ENCODE measurements around the gene JMJD1C. TPM values are rescaled to one million over a fixed set of nuclear protein-coding genes. Genes with fewer than 3 reads are reported as not detected.

Gene JMJD1C
- total RNA-seq, 1 donor from 2014 or later: 72.9 TPM

DNA sequence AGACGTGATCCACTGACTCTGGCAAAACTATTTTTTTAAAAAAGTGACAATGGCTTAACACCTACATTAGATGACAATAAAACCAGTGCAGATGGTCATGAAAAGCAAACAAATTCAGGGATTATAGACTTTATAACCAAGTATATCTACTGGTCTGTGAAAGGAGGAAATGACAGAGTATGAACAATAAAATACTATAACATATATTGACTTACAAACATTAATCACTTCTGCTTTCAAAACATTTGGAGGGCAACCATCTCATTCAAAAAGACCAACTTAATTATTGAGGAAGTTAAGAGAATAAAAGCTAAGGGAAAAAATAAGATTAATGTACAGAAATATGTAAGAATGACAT is 34.8 kb downstream of the JMJD1C start:
- H3K36me3 Mint-ChIP-seq (ENCODE audit: low read depth): peaks cover 6% of the 10 kb centered on the region
- no peak for DNase-seq (ENCODE audit: low spot score)
- peaks cover 57% of the 10 kb centered on the region for H3K4me1 Mint-ChIP-seq (ENCODE audit: low read depth)
- H3K27ac Mint-ChIP-seq (ENCODE audit: unreplicated experiment): peak overlapping the region; percentile 14
- no peaks in the 10 kb centered on the region for H3K27me3 Mint-ChIP-seq (ENCODE audit: low read depth)
- H3K4me3 Mint-ChIP-seq (ENCODE audit: unreplicated experiment): no peak overlapping the region
- H3K9me3 Mint-ChIP-seq (ENCODE audit: low read depth): no peaks in the 10 kb centered on the region
- TF ChIP-seq CTCF (IDR thresholded peaks at IDR 0.05): no peak

GRCh38 chr10:63430091-63430998 is 35.4 kb downstream of the JMJD1C start:
- no peaks in the 10 kb centered on the region for H3K9me3 Mint-ChIP-seq (ENCODE audit: low read depth)
- peaks cover 55% of the 10 kb centered on the region for H3K4me1 Mint-ChIP-seq (ENCODE audit: low read depth)
- H3K36me3 Mint-ChIP-seq (ENCODE audit: low read depth): peaks cover 6% of the 10 kb centered on the region
- H3K27ac Mint-ChIP-seq (ENCODE audit: unreplicated experiment): peak overlapping the region; percentile 81
- H3K27me3 Mint-ChIP-seq (ENCODE audit: low read depth): no peaks in the 10 kb centered on the region
- no peak for TF ChIP-seq CTCF (IDR thresholded peaks at IDR 0.05)
- H3K4me3 Mint-ChIP-seq (ENCODE audit: unreplicated experiment): no peak overlapping the region
- DNase-seq (ENCODE audit: low spot score): no peak

GRCh38 chr10:63429281-63429680 is 36.5 kb downstream of the JMJD1C start:
- Mint-ChIP-seq H3K27ac (ENCODE audit: unreplicated experiment) (peak overlapping the region; percentile 81), H3K4me3 (ENCODE audit: unreplicated experiment) (no peak overlapping the region), H3K4me1 (ENCODE audit: low read depth) (peaks cover 45% of the 10 kb centered on the region), H3K36me3 (ENCODE audit: low read depth) (peaks cover 6% of the 10 kb centered on the region), H3K27me3 (ENCODE audit: low read depth) (no peaks in the 10 kb centered on the region), H3K9me3 (ENCODE audit: low read depth) (no peaks in the 10 kb centered on the region)
- DNase-seq (ENCODE audit: low spot score): no peak
- no peak for TF ChIP-seq CTCF (IDR thresholded peaks at IDR 0.05)

DNA sequence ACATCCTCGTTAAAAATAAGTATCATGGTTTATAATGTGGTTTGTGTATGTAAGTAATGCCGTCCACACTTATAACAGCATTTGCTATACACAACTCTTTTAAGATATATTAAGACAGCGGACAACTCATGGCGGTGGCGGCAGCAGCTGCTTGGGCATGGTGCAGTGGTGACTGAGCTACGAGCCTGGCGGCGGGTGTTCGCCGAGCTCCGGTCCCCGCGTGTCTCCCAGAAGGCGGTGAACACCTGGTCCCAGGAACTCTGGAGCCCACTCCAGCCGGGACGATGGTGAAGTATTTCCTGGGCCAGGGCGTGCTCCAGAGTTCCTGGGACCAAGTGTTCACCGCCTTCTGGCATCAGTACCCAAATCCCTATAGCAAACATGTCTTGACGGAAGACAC is 38.8 kb downstream of the JMJD1C start:
- H3K27me3 Mint-ChIP-seq (ENCODE audit: low read depth): no peaks in the 10 kb centered on the region
- no peaks in the 10 kb centered on the region for H3K9me3 Mint-ChIP-seq (ENCODE audit: low read depth)
- H3K4me3 Mint-ChIP-seq (ENCODE audit: unreplicated experiment): no peak overlapping the region
- no peak overlapping the region for H3K27ac Mint-ChIP-seq (ENCODE audit: unreplicated experiment)
- DNase-seq (ENCODE audit: low spot score): no peak
- H3K4me1 Mint-ChIP-seq (ENCODE audit: low read depth): peaks cover 40% of the 10 kb centered on the region
- no peak for TF ChIP-seq CTCF (IDR thresholded peaks at IDR 0.05)
- peaks cover 3% of the 10 kb centered on the region for H3K36me3 Mint-ChIP-seq (ENCODE audit: low read depth)

DNA sequence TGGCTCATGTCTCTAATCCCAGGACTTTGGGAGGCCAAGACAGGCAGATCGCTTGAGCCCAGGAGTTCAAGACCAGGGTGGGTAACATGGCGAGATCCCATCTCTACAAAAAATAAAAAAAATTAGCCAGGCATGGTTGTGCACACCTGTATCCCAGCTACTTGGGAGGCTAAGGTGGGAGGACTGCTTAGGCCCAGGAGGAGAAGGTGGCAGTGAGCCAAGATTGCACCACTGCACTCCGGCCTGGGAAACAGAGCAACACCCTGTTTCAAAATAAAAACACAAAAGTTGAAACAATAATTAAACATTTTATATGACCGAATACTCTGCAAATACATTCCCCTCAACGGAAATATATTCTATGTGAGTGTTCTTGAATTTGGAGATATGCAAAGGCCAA is 40.3 kb downstream of the JMJD1C start:
- DNase-seq (ENCODE audit: low spot score): no peak
- Mint-ChIP-seq H3K9me3 (ENCODE audit: low read depth) (no peaks in the 10 kb centered on the region), H3K27me3 (ENCODE audit: low read depth) (no peaks in the 10 kb centered on the region), H3K4me1 (ENCODE audit: low read depth) (peaks cover 36% of the 10 kb centered on the region), H3K4me3 (ENCODE audit: unreplicated experiment) (no peak overlapping the region), H3K36me3 (ENCODE audit: low read depth) (no peaks in the 10 kb centered on the region), H3K27ac (ENCODE audit: unreplicated experiment) (no peak overlapping the region)
- no peak for TF ChIP-seq CTCF (IDR thresholded peaks at IDR 0.05)

All from chondrocyte (in vitro differentiated cells).